Lung (tissue), 12 donors: ENCODE results near the gene AJAP1. TPM values are rescaled to one million over a fixed set of nuclear protein-coding genes. Genes with fewer than 3 reads are reported as not detected.

Source experiments
- ATAC-seq: fragments of 200-7000 bp; cut with Tn5 transposase; one replicate; pipeline ENCODE4 v1.9.1; 2020; ENCODE audit warnings: moderate number of reproducible peaks; ENCODE audit not compliant: insufficient read depth, low FRiP score
- DNase-seq, 3 donors: peaks; one replicate each; pipeline ENCODE4 v3.0.0-alpha.2; 2013 to 2017
- H3K27ac ChIP-seq, 2 donors: one replicate each; pipeline ENCODE4 v1.5.1; 2013; ENCODE audit warnings: mild to moderate bottlenecking in 2 of 2, moderate library complexity in 2 of 2, control low read depth in 1 of 2, inconsistent platforms in 1 of 2, low read depth in 1 of 2, low read length in 1 of 2
- H3K27me3 ChIP-seq, 3 donors: one replicate each; pipeline ENCODE4 v1.5.1; 2013; ENCODE audit warnings: low read length in 2 of 3; ENCODE audit not compliant: control insufficient read depth in 3 of 3, insufficient read depth in 3 of 3
- H3K36me3 ChIP-seq, 4 donors: one replicate each; pipeline ENCODE4 v1.5.1; 2013; ENCODE audit warnings: low read length in 4 of 4, mild to moderate bottlenecking in 1 of 4, moderate library complexity in 1 of 4; ENCODE audit not compliant: control insufficient read depth in 4 of 4, insufficient read depth in 4 of 4
- H3K4me1 ChIP-seq, 5 donors: one replicate each; pipeline ENCODE4 v1.5.1; 2013; ENCODE audit warnings: low read length in 5 of 5, mild to moderate bottlenecking in 2 of 5, moderate library complexity in 1 of 5; ENCODE audit not compliant: control insufficient read depth in 5 of 5, insufficient read depth in 5 of 5
- H3K4me3 ChIP-seq: one replicate; pipeline ENCODE4 v1.5.1; 2013; ENCODE audit warnings: mild to moderate bottlenecking, control low read depth, moderate library complexity
- H3K9ac ChIP-seq, 2 donors: one replicate each; pipeline ENCODE4 v1.5.1; 2013; ENCODE audit warnings: low read length in 2 of 2, control low read depth in 1 of 2; ENCODE audit not compliant: insufficient read depth in 1 of 2
- H3K9me3 ChIP-seq, 4 donors: one replicate each; pipeline ENCODE4 v1.5.1; 2013; ENCODE audit warnings: low read length in 3 of 4, mild to moderate bottlenecking in 1 of 4, moderate library complexity in 1 of 4; ENCODE audit not compliant: control insufficient read depth in 4 of 4, insufficient read depth in 3 of 4
- CTCF ChIP-seq: IDR thresholded peaks from 2 replicates; pipeline ENCODE4 v1.5.1; 2012; ENCODE audit warnings: mild to moderate bottlenecking; ENCODE audit errors: control extremely low read depth, extremely low read depth
- WGBS, 2 donors: extraction: QIAGEN DNeasy Blood & Tissue Kit; methylation state at CpG; one replicate each; pipeline ENCODE4 v1.1.7; 2013; 5-methylcytosine and 5-hydroxymethylcytosine counted together
- polyA plus RNA-seq, 2 donors: library from polyadenylated mRNA; stranded (reverse); fragments of 200-250 nt; gene quantifications; one replicate each; pipeline ENCODE4 v1.2.1, GENCODE V29; 2013
- total RNA-seq, 2 donors: library from RNA; depleted of rRNA in 1 of 2; stranded (reverse); fragments of >200 nt in 1 of 2; gene quantifications; one replicate each; pipeline ENCODE4 v1.2.1, GENCODE V29; 2014 to 2021
- donor health status: control.
- donor health status: control.
- donor health status: Bipolar disorder and iron deficiency.
- donor health status: healthy.
- donor health status: DM: yes; HTN: yes; CAD: no.

The AJAP1 gene
- total and polyA plus RNA-seq, 4 donors, result 0.05 to 0.77 (median 0.19) TPM

- Histone ChIP-seq H3K27me3 (peaks cover 0 to 7% (median 2%) of the 10 kb centered on the region in 3 donors), H3K4me1 (no peaks in the 10 kb centered on the region), H3K4me3 (no peak overlapping the region), H3K27ac (no peak overlapping the region), H3K9me3 (peaks cover 0 to 8% (median 0%) of the 10 kb centered on the region in 4 donors), H3K9ac (no peak overlapping the region), H3K36me3 (no peaks in the 10 kb centered on the region)
- WGBS, 2 donors, result 71 to 74% methylated on average over 12 of the region's 12 CpGs
- DNase-seq (no peak), ATAC-seq (no peak)
- no peak for TF ChIP-seq CTCF
Observed at GRCh38 chr1:4696161-4696745, 41.8 kb downstream of the AJAP1 start.

DNA sequence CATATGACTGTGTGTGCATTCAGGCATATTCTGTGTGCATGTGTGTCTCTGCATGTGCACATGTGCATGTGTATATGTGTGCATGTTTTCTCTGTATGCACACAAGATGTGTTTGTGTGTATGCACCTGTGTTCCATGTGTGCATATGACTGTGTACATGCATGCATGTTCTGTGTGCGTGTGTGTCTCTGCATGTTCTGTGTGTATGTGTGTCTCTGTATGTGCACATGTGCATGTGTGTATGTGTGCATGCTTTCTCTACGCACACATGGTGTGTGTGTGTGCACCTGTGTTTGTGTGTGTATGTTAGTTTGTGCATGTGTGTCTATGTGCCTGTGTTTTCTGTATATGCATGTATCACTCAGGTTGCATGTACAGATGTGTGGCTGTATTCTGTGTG, 42.3 kb downstream of the AJAP1 start:
- Histone ChIP-seq H3K9me3 (peaks cover 0 to 10% (median 0%) of the 10 kb centered on the region in 4 donors), H3K9ac (no peak overlapping the region), H3K36me3 (no peaks in the 10 kb centered on the region), H3K27ac (no peak overlapping the region), H3K4me1 (no peaks in the 10 kb centered on the region), H3K4me3 (no peak overlapping the region), H3K27me3 (peaks cover 0 to 7% (median 2%) of the 10 kb centered on the region in 3 donors)
- DNase-seq (no peak), ATAC-seq (no peak)
- TF ChIP-seq CTCF, result no peak
- 93 to 96% methylated on average over 2 of the region's 2 CpGs for WGBS, 2 donors

- Histone ChIP-seq H3K36me3 (no peaks in the 10 kb centered on the region), H3K27ac (no peak overlapping the region), H3K27me3 (peaks cover 0 to 7% (median 2%) of the 10 kb centered on the region in 3 donors), H3K4me3 (no peak overlapping the region), H3K9me3 (peaks cover 0 to 10% (median 0%) of the 10 kb centered on the region in 4 donors), H3K9ac (no peak overlapping the region), H3K4me1 (no peaks in the 10 kb centered on the region)
- no peak for TF ChIP-seq CTCF
- WGBS, 2 donors, result 84 to 89% methylated on average over 19 of the region's 19 CpGs
- no peak for DNase-seq
- ATAC-seq, result no peak
Observed at GRCh38 chr1:4697801-4698200, 43.4 kb downstream of the AJAP1 start.

DNA sequence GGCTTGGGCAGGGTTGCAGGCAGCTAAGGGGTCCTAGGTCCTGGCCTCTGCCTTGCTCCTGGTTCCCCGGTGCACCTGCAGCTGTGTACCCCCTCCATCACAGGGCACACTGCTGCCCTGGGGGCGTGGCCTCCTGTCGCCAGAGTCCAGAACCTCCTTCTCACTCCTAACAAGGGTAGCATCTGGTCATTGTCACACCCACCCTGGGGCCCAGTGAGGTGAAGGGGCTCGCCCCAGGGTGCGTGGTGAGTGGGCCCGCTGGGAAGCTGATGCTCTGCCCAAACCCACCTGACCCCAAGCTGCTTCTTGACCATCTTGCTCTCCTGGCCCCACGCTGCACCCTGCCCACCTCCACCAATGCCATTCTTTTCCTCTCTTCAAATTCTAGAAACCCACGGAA, 44.5 kb downstream of the AJAP1 start:
- WGBS, 2 donors, result 83 to 84% methylated on average over 8 of the region's 8 CpGs
- H3K9me3 ChIP-seq, result peaks cover 0 to 10% (median 0%) of the 10 kb centered on the region in 4 donors
- H3K4me1 ChIP-seq, result no peaks in the 10 kb centered on the region
- no peak overlapping the region for H3K27ac ChIP-seq
- H3K4me3 ChIP-seq, result no peak overlapping the region
- TF ChIP-seq CTCF, result no peak
- H3K27me3 ChIP-seq, result peaks cover 0 to 7% (median 2%) of the 10 kb centered on the region in 3 donors
- H3K36me3 ChIP-seq, result no peaks in the 10 kb centered on the region
- H3K9ac ChIP-seq, result no peak overlapping the region
- ATAC-seq (no peak), DNase-seq (no peak)
